ENCODE results near the gene BICDL1. TPM values are rescaled to one million over a fixed set of nuclear protein-coding genes. Genes with fewer than 3 reads are reported as not detected.

Gene BICDL1
- total RNA-seq, 1 experiment from 2014 or later, result 14.2 TPM

DNA sequence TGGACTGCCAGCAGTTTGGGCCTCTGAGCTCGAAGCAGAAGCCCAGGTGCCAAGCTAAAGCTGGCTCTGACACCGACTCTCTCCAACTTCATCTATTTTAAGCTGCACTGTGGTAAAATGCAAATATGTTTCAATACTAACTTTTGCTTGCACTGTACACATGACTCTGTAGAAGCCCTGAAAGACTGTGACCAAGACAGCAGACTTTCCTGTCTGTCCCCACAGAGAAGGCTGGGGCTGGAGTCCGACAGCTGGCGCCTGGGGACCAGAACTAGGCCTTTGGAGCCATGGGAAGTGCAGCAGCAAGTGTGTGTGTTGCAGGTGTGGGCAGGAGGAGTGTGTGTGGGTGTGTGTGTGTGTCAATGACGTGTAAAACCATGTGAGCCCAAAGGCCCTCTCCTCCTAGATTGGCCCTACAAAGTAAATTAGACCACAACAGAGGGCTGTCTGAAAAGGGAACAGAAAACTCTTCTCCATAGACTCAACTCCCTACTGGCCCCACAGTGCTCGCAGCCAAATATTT, 143.9 kb downstream of the BICDL1 start:
- Mint-ChIP-seq H3K27me3 (ENCODE audit: insufficient read depth, unreplicated experiment) (no peaks in the 10 kb centered on the region), H3K9me3 (ENCODE audit: unreplicated experiment) (no peaks in the 10 kb centered on the region), H3K36me3 (ENCODE audit: insufficient read depth, unreplicated experiment) (peaks cover 92% of the 10 kb centered on the region), H3K4me3 (ENCODE audit: unreplicated experiment) (no peak overlapping the region), H3K27ac (ENCODE audit: unreplicated experiment) (no peak overlapping the region), H3K4me1 (ENCODE audit: low read depth, unreplicated experiment) (no peaks in the 10 kb centered on the region)
- BruUV-seq (replicated peaks), result no TSS peak
- H3K9me3 ChIP-seq, result no peaks in the 10 kb centered on the region
- no peaks in the 10 kb centered on the region for H3K4me1 ChIP-seq
- intact Hi-C loops (cut with micrococcal nuclease; ENCODE audit: unreplicated experiment), result no loop called here
- peaks cover 5% of the 10 kb centered on the region for H3K36me3 ChIP-seq (ENCODE audit: control insufficient read depth, insufficient read depth, low read length)
- no peak for DNase-seq
- H3K27me3 ChIP-seq (replicated peaks; ENCODE audit: control insufficient read depth, insufficient read depth, low read length), result no peaks in the 10 kb centered on the region
- ChIA-PET POLR2A (no interaction called here), CTCF (no interaction called here)
- H3K4me3 ChIP-seq (ENCODE audit: low read depth, low read length), result no peak overlapping the region
- TF ChIP-seq CTCF (IDR thresholded peaks at IDR 0.05; ENCODE audit: insufficient read depth in 1 of 2, low read depth in 1 of 2, low read length in 1 of 2, severe bottlenecking in 1 of 2, unreplicated experiment in 1 of 2), result no peak

GRCh38 chr12:120134307-120134980, 145.4 kb downstream of the BICDL1 start:
- BruUV-seq (replicated peaks), result no TSS peak
- H3K36me3 ChIP-seq (ENCODE audit: control insufficient read depth, insufficient read depth, low read length), result peaks cover 6% of the 10 kb centered on the region

GRCh38 chr12:120136093-120136770, 147.2 kb downstream of the BICDL1 start:
- no TSS peak for BruUV-seq (replicated peaks)
- Mint-ChIP-seq H3K4me3 (ENCODE audit: unreplicated experiment) (no peak overlapping the region), H3K27me3 (ENCODE audit: insufficient read depth, unreplicated experiment) (no peaks in the 10 kb centered on the region), H3K27ac (ENCODE audit: unreplicated experiment) (peak overlapping the region; percentile 35), H3K9me3 (ENCODE audit: unreplicated experiment) (no peaks in the 10 kb centered on the region), H3K36me3 (ENCODE audit: insufficient read depth, unreplicated experiment) (peaks cover 87% of the 10 kb centered on the region), H3K4me1 (ENCODE audit: low read depth, unreplicated experiment) (no peaks in the 10 kb centered on the region)
- CTCF ChIA-PET, result no interaction called here
- Histone ChIP-seq H3K4me1 (no peaks in the 10 kb centered on the region), H3K9me3 (no peaks in the 10 kb centered on the region), H3K4me3 (ENCODE audit: low read depth, low read length) (no peak overlapping the region), H3K27me3 (replicated peaks; ENCODE audit: control insufficient read depth, insufficient read depth, low read length) (no peaks in the 10 kb centered on the region), H3K36me3 (ENCODE audit: control insufficient read depth, insufficient read depth, low read length) (peaks cover 3% of the 10 kb centered on the region)
- TF ChIP-seq CTCF (IDR thresholded peaks at IDR 0.05; ENCODE audit: insufficient read depth in 1 of 2, low read depth in 1 of 2, low read length in 1 of 2, severe bottlenecking in 1 of 2, unreplicated experiment in 1 of 2), result no peak
- DNase-seq, result peak; percentile 65 to 71
- POLR2A ChIA-PET, result no interaction called here
- intact Hi-C loops (cut with micrococcal nuclease; ENCODE audit: unreplicated experiment), result no loop called here

More at GRCh38 chr12:120134307-120134980, 145.4 kb downstream of the BICDL1 start:
- no peak for DNase-seq
- no peak overlapping the region for H3K4me3 Mint-ChIP-seq (ENCODE audit: unreplicated experiment)
- Histone ChIP-seq H3K27me3 (replicated peaks; ENCODE audit: control insufficient read depth, insufficient read depth, low read length) (no peaks in the 10 kb centered on the region), H3K4me3 (ENCODE audit: low read depth, low read length) (no peak overlapping the region), H3K4me1 (no peaks in the 10 kb centered on the region), H3K9me3 (no peaks in the 10 kb centered on the region)
- H3K27me3 Mint-ChIP-seq (ENCODE audit: insufficient read depth, unreplicated experiment), result no peaks in the 10 kb centered on the region
- ChIA-PET CTCF (no interaction called here), POLR2A (no interaction called here)
- no peak for TF ChIP-seq CTCF (IDR thresholded peaks at IDR 0.05; ENCODE audit: insufficient read depth in 1 of 2, low read depth in 1 of 2, low read length in 1 of 2, severe bottlenecking in 1 of 2, unreplicated experiment in 1 of 2)
- intact Hi-C loops (cut with micrococcal nuclease; ENCODE audit: unreplicated experiment), result no loop called here
- H3K27ac Mint-ChIP-seq (ENCODE audit: unreplicated experiment), result no peak overlapping the region
- H3K4me1 Mint-ChIP-seq (ENCODE audit: low read depth, unreplicated experiment), result no peaks in the 10 kb centered on the region
- H3K36me3 Mint-ChIP-seq (ENCODE audit: insufficient read depth, unreplicated experiment), result peaks cover 85% of the 10 kb centered on the region
- H3K9me3 Mint-ChIP-seq (ENCODE audit: unreplicated experiment), result no peaks in the 10 kb centered on the region
